Ramos (cell line): ENCODE data around the gene RANGRF.

Experiments used
- in situ Hi-C: fragments of 300-500 bp; cut with MboI; formaldehyde crosslinking; loops from one replicate; pipeline ENCODE4 v1.14.3; 2022; ENCODE audit warnings: low sequenced_read_pairs; ENCODE audit not compliant: unreplicated experiment

The RANGRF gene

DNA sequence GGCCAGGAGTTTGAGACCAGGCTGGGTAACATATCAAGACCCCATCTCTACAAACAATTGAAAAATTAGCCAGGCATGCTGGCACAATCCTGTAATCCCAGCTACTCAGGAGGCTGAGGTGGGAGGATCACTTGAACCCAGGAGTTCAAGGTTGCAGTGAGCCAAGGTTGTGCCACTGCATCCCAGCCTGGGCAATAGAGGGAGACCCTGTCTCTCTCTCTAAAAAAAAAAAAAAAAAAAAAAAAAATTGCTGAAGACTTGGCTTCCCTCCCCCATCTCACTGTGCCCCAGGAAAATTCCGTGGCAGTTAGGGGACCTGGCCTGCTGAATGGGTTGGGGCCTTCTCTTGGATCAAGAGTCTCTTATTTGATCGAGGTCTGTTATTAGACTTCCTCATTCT lies 51.1 kb downstream of the RANGRF start, which contains the start of gene ODF4:
Gene ODF4, plus strand, starts transcription at position 301 of the 400 bp plus-strand sequence. CDS start 212 bp downstream, outside the sequence.
- in situ Hi-C loops, result no loop called here
